ENCODE results near the gene PRKCH.

Gene PRKCH

DNA sequence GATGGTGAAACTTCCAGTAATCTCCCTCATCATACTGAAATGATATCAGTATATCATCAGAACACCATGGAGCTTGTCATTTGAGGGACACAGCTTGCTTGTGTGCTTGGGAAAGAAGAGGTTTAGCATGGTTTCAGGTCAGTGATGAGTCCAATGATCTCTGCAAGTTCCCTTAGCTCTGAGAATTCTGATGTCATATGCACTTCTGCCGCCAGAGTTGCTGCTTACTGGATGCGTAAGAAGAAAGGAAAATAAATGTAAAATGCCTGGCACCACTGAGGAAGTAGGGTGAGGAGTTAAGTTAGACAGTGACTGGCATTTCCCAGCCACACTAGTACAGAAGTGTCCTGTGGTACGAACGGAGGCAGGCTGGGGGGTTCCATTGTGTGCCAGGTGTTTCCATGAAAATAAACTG lies 22.6 kb downstream of the PRKCH start:
- TF ChIP-seq, protein P1, sequence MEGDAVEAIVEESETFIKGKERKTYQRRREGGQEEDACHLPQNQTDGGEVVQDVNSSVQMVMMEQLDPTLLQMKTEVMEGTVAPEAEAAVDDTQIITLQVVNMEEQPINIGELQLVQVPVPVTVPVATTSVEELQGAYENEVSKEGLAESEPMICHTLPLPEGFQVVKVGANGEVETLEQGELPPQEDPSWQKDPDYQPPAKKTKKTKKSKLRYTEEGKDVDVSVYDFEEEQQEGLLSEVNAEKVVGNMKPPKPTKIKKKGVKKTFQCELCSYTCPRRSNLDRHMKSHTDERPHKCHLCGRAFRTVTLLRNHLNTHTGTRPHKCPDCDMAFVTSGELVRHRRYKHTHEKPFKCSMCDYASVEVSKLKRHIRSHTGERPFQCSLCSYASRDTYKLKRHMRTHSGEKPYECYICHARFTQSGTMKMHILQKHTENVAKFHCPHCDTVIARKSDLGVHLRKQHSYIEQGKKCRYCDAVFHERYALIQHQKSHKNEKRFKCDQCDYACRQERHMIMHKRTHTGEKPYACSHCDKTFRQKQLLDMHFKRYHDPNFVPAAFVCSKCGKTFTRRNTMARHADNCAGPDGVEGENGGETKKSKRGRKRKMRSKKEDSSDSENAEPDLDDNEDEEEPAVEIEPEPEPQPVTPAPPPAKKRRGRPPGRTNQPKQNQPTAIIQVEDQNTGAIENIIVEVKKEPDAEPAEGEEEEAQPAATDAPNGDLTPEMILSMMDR (IDR thresholded peaks at IDR 0.05; ENCODE audit: extremely low read depth, insufficient read depth, missing control alignments) = no peak
- in situ Hi-C loops (cut with MboI; ENCODE audit: low pct_unique_long_range_greater_than_20kb, low sequenced_read_pairs, unreplicated experiment) = no loop called here
- no peak for DNase-seq (ENCODE audit: low spot score)

GRCh38 chr14:61344437-61345150 lies 23.2 kb downstream of the PRKCH start:
- in situ Hi-C loops (cut with MboI; ENCODE audit: low pct_unique_long_range_greater_than_20kb, low sequenced_read_pairs, unreplicated experiment) = no loop called here
- no peak for DNase-seq (ENCODE audit: low spot score)
- TF ChIP-seq, protein P1 (IDR thresholded peaks at IDR 0.05; ENCODE audit: extremely low read depth, insufficient read depth, missing control alignments) = no peak

- no peak for DNase-seq (ENCODE audit: low spot score)
- in situ Hi-C loops (cut with MboI; ENCODE audit: low pct_unique_long_range_greater_than_20kb, low sequenced_read_pairs, unreplicated experiment) = no loop called here
Measured at GRCh38 chr14:61345151-61345482, 23.7 kb downstream of the PRKCH start.

GRCh38 chr14:61346221-61346620 lies 24.8 kb downstream of the PRKCH start:
- TF ChIP-seq, protein P1 (IDR thresholded peaks at IDR 0.05; ENCODE audit: extremely low read depth, insufficient read depth, missing control alignments) = no peak
- in situ Hi-C loops (cut with MboI; ENCODE audit: low pct_unique_long_range_greater_than_20kb, low sequenced_read_pairs, unreplicated experiment) = no loop called here
- no peak for DNase-seq (ENCODE audit: low spot score)

More at GRCh38 chr14:61345151-61345482, 23.7 kb downstream of the PRKCH start:
- TF ChIP-seq, protein P1 (IDR thresholded peaks at IDR 0.05; ENCODE audit: extremely low read depth, insufficient read depth, missing control alignments) = no peak

DNA sequence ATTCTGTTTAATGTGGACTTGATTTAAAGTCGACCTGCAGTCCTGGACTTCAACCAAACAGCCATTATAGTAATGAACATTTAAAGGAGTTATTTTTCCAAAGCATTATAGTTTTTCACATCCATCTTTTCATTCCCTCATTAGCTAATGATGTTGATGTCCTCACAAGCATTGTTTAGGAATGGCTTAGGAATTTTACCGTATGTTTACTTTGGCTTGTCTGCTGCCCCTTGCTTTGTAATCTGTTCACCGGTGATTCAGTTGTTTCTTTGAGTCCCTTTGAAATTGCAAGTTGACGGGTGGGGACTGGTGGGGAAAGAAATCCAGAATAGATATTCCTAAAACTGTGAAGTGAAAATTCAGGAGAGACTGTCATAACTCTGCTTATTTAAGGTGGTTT lies 25.4 kb downstream of the PRKCH start:
- TF ChIP-seq, protein P1 (IDR thresholded peaks at IDR 0.05; ENCODE audit: extremely low read depth, insufficient read depth, missing control alignments) = no peak

GRCh38 chr14:61347826-61348443 lies 26.6 kb downstream of the PRKCH start:
- in situ Hi-C loops (cut with MboI; ENCODE audit: low pct_unique_long_range_greater_than_20kb, low sequenced_read_pairs, unreplicated experiment) = no loop called here
- no peak for DNase-seq (ENCODE audit: low spot score)
- TF ChIP-seq, protein P1 (IDR thresholded peaks at IDR 0.05; ENCODE audit: extremely low read depth, insufficient read depth, missing control alignments) = no peak

More for the DNA sequence above, 25.4 kb downstream of the PRKCH start:
- in situ Hi-C loops (cut with MboI; ENCODE audit: low pct_unique_long_range_greater_than_20kb, low sequenced_read_pairs, unreplicated experiment) = no loop called here
- DNase-seq (ENCODE audit: low spot score) = no peak

Data from GM13977 (cell line).